NCI-H146 treated with DMSO at 0.1 percent for 48 hours (cell line): ENCODE results near the gene CEP63.

Experiments used
- DNase-seq: peaks from one replicate; lab custom pipeline; 2025; ENCODE audit not compliant: unreplicated experiment; lab: John Stamatoyannopoulos, UW

Gene CEP63

GRCh38 chr3:134466331-134466730, 19.5 kb upstream of the CEP63 start:
- DNase-seq: no peak

GRCh38 chr3:134468519-134468918, 17.3 kb upstream of the CEP63 start:
- no peak for DNase-seq

- no peak for DNase-seq
These were observed 14.2 kb upstream of the CEP63 start for GRCh38 chr3:134471521-134472193.

- no peak for DNase-seq
These were observed 13.0 kb upstream of the CEP63 start for GRCh38 chr3:134472831-134473230.

GRCh38 chr3:134473868-134474546, 11.8 kb upstream of the CEP63 start:
- peak; percentile 61 for DNase-seq

GRCh38 chr3:134474956-134475355, 10.9 kb upstream of the CEP63 start:
- DNase-seq: no peak

- no peak for DNase-seq
These were observed 9.6 kb upstream of the CEP63 start for GRCh38 chr3:134476306-134476705.

GRCh38 chr3:134477002-134477401, 8.9 kb upstream of the CEP63 start:
- no peak for DNase-seq

- DNase-seq: no peak
These were observed 7.9 kb upstream of the CEP63 start for GRCh38 chr3:134477938-134478337.

- DNase-seq: no peak
These were observed 5.3 kb upstream of the CEP63 start for GRCh38 chr3:134480546-134480945.

- no peak for DNase-seq
These were observed 4.7 kb upstream of the CEP63 start for GRCh38 chr3:134481166-134481565.

GRCh38 chr3:134482622-134483021, 3.2 kb upstream of the CEP63 start:
- DNase-seq: no peak

GRCh38 chr3:134483195-134483900, 2.5 kb upstream of the CEP63 start:
- no peak for DNase-seq

GRCh38 chr3:134485075-134485717, 661 bp upstream of the CEP63 start:
- DNase-seq: peak; percentile 56

GRCh38 chr3:134486577-134487041, 752 bp downstream of the CEP63 start:
- DNase-seq: peak; percentile 60

- DNase-seq: no peak
These were observed 1.5 kb downstream of the CEP63 start for GRCh38 chr3:134487406-134487805.

GRCh38 chr3:134494495-134494894, 8.6 kb downstream of the CEP63 start:
- no peak for DNase-seq

GRCh38 chr3:134495980-134496379, 10.1 kb downstream of the CEP63 start:
- DNase-seq: no peak

- no peak for DNase-seq
These were observed 10.7 kb downstream of the CEP63 start for GRCh38 chr3:134496471-134497071.

GRCh38 chr3:134503266-134503665, 17.4 kb downstream of the CEP63 start:
- DNase-seq: no peak

- no peak for DNase-seq
These were observed 18.3 kb downstream of the CEP63 start for GRCh38 chr3:134504132-134504531.
